GM18526 (cell line): ENCODE results near the gene ARPC1A.

ENCODE experiments used
- POLR2A ChIP-seq: IDR thresholded peaks from 3 replicates; pipeline ENCODE4 v1.6.1; 2011; ENCODE audit not compliant: insufficient read length; ENCODE audit errors: extremely low read depth

The ARPC1A gene

DNA sequence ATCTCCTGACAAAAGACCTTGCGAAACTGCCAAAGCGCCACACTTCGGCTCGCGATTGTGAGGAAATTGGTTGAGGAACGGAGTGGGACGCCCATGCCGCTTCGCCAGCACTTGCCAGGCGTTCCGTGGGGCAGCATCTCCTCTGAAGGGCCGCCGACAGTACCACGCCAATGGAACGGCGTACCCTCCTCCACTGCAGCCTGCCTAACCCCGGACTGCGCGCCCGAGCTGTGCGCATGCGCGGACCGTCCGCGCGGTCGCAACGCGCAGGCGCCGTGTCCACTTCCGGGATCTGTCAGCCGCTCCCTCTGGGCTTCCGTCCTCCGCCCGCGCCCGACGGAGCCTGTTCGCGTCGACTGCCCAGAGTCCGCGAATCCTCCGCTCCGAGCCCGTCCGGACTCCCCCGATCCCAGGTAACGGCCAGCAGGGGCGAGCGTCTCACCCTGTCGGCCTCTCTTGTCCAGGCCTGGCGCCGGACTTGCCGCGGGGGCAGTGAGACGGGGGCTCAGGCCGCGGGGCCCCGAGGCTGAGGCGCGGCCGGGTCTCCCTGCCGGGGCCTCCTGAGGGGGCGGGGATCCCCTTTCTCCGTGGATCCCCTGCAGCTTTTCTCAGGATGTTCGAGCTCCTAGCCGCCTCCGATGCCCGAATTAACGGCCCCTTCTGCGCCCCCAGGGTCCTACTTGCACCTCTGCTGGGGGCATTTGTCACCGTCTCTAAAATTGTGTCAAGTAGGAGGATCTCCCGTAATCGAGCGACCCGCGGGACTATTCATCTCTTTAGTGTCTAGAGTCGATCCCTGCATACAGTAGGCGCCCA is at the start of gene ARPC1A:
TSS of gene ARPC1A (plus strand) at position 307 of the 816 bp plus-strand sequence. CDS start 7,456 bp downstream, outside the sequence.
- peak; percentile 98 for TF ChIP-seq POLR2A

DNA sequence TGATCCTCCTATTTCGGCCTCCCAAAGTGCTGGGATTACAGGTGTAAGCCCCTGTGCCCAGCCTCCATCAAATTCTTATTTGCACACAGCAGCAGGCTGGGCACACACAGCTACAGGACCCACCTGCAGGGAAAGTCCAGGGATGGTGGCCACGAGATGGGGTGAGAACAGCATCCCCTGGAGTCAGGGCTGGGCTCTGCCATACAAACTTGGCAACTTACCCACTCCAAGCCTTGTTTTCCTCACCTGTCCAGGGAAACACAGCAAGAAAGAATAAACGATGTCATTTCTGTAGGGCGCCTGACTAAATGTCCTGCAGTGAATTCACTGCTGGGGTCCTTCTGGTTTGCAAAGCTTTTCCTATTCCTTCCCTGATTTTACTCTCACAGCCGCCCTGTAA is 47.5 kb upstream of the ARPC1A start:
- no peak for TF ChIP-seq POLR2A

DNA sequence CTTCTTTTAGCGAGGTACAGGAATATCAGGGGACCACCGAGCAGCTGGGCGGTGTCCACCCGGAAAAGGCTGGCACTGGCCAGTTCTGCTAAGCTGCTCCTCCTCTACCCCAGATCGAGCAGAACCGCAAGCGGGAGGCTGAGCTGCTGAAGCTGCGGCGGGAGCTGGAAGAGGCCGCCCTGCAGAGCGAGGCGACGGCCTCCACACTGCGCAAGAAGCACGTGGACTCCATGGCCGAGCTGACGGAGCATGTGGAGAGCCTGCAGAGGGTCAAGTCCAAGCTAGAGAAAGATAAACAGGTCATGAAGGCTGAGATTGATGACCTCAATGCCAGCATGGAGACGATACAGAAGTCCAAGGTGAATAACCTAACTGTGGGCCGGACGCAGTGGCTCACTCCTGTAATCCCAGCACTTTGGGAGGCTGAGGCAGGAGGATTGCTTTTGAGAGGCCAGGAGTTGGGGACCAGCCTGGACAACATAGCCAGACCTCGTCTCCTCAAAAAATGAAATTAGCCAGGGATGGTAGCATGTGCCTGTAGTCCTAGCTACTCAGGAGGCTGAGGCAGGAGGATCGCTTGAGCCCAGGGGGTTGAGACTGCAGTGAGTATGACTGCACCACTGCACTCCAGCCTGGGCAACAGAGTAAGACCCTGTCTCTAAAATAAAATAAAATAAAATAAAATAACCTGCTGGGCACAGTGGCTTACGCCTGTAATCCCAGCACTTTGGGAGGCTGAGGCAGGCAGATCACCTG is 37.7 kb upstream of the ARPC1A start:
- no peak for TF ChIP-seq POLR2A

DNA sequence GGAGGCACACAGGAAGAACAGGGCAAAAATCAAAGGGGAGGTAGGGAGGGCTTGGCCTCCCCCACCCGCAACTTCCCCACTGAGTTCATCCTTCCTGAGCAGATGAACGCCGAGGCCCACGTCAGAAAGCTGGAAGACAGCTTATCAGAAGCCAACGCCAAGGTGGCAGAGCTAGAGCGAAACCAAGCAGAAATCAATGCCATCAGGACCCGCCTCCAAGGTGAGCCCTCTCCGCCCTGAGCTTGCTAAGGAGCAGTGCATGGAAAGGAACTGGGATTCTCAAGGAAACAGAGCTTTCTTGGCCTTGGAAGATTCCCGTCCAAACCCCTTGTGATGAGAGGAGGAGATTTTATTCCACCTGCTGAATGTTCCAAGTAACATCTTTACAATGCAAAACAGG is 36.5 kb upstream of the ARPC1A start:
- no peak for TF ChIP-seq POLR2A

DNA sequence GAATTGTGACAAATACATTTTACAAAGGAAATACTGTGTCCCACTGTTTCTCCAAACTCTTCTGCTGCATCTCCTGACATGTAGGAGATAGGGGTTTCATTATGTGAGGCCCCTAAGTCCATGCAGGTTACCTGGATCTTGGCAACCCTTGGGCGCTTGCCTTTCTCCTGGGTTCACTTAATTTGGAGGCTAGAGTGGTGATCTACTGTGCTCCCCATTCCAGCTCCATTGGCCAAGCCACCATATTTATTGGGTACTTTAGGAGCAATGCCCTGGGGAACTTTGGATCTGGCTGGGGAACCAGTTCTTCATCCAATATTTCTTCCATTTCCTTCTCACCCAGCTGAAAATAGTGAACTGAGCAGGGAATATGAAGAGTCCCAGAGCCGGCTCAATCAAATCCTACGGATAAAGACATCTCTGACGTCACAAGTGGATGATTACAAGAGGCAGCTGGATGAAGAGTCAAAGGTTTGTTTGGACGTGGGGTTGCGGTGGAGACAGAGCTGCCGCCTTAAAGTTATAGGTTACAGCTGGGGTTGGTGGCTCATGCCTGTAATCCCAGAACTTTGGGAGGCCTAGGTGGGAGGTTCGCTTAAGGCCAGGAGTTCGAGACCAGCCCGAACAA is 34.6 kb upstream of the ARPC1A start:
- TF ChIP-seq POLR2A, result no peak

GRCh38 chr7:99292127-99292526 is 33.6 kb upstream of the ARPC1A start:
- no peak for TF ChIP-seq POLR2A

DNA sequence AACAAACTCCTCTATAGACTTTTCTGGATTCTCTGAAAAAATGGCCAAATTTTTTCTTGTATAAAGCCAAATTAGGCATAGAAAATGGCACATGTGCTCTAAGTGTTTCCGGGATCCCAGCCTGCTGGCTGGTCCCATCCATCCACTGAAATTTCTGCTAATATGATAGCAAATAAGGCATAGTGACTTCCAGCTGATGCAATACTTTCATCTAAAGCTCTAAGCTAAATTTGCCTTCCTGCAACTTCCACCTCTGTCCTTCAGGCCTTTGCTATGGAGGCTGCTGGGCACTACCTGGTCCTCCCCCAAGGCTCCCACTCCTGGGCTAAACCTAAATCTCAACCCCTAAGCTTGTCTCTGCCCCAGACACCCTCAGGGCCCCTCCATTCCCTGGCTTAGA is 32.5 kb upstream of the ARPC1A start:
- no peak for TF ChIP-seq POLR2A

GRCh38 chr7:99293650-99294049 is 32.0 kb upstream of the ARPC1A start:
- no peak for TF ChIP-seq POLR2A

GRCh38 chr7:99296471-99296870 is 29.2 kb upstream of the ARPC1A start:
- TF ChIP-seq POLR2A, result no peak

DNA sequence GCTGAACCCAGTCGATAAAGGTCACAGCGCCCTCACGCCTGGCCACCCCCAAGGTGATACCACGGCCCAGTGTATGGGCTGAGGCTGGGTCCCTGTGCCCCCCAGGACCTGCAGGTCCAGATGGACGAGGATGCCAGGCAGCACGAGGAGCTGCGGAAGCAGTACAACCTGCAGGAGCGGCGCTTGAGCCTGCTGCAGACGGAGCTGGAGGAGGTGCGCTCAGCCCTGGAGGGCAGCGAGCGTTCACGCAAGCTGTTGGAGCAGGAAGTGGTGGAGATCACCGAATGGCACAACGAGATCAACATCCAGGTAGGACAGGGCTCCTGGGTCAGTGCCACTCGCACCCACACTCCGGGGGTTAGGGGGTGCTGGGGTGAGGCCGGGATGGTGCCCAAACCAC is 24.2 kb upstream of the ARPC1A start:
- no peak for TF ChIP-seq POLR2A

- no peak for TF ChIP-seq POLR2A
Observed at GRCh38 chr7:99305473-99306260, 20.0 kb upstream of the ARPC1A start.

- no peak for TF ChIP-seq POLR2A
Observed at GRCh38 chr7:99308461-99309074, 17.1 kb upstream of the ARPC1A start.

- no peak for TF ChIP-seq POLR2A
Observed at GRCh38 chr7:99309111-99309510, 16.6 kb upstream of the ARPC1A start.

DNA sequence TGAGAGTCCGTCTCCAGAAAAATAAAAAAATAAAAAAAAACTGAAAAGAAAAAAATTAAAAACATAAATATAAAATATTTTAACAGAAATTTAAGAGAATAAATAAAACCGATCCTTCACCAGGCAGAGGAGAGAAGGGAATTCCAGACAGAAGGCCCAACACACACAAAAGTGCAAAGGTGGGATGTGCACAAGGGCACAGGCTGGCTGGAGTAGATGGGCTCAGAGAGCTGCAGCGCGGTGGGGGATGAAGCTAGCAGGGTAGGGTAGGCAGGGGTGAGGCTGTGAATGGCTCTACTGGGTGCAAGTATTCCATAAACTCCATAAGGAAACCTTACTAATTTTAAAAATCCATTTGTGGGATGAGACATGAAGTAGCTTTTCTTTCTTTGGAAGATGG is 15.7 kb upstream of the ARPC1A start:
- no peak for TF ChIP-seq POLR2A

DNA sequence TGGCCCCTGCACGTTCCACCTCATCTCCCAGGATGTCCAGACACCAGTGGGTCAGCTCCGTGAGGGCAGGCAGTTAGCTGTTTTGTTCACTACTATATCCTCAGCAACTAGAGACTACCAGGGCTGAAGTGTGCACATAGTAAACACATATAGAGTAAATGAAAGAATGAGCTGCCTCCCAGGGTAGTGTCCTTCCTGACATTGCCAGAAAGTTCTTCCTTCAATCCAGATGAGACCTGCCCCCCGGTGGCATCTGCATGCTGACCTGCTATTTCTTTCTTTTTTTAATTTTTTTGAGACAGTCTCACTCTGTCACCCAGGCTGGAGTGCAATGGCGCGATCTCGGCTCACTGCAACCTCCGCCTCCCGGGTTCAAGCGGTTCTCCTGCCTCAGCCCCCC is 14.0 kb upstream of the ARPC1A start:
- no peak for TF ChIP-seq POLR2A
